GM12864 (cell line): Measurements from ENCODE around the gene CYB5R2.
A peak's percentile ranks its signal among the peaks of the same experiment; 100 is the strongest.

Experiments
- DNase-seq: peaks from one replicate; pipeline ENCODE4 v3.0.0-alpha.2; 2011; ENCODE audit warnings: low read depth
- H3K4me3 ChIP-seq: 2 replicates; pipeline ENCODE4 v1.5.1; 2011; ENCODE audit warnings: mild to moderate bottlenecking, low read depth, low read length, control low read depth
- TF ChIP-seq, protein P1 (sequence below): IDR thresholded peaks from 2 replicates; pipeline ENCODE4 v1.5.1; 2011; ENCODE audit warnings: low read depth, mild to moderate bottlenecking, moderate library complexity, low read length, control low read depth, inconsistent platforms; ENCODE audit errors: missing control alignments

CYB5R2 gene

GRCh38 chr11:7677796-7678201 lies 4.5 kb upstream of the CYB5R2 start:
- DNase-seq = no peak
- TF ChIP-seq, protein P1, sequence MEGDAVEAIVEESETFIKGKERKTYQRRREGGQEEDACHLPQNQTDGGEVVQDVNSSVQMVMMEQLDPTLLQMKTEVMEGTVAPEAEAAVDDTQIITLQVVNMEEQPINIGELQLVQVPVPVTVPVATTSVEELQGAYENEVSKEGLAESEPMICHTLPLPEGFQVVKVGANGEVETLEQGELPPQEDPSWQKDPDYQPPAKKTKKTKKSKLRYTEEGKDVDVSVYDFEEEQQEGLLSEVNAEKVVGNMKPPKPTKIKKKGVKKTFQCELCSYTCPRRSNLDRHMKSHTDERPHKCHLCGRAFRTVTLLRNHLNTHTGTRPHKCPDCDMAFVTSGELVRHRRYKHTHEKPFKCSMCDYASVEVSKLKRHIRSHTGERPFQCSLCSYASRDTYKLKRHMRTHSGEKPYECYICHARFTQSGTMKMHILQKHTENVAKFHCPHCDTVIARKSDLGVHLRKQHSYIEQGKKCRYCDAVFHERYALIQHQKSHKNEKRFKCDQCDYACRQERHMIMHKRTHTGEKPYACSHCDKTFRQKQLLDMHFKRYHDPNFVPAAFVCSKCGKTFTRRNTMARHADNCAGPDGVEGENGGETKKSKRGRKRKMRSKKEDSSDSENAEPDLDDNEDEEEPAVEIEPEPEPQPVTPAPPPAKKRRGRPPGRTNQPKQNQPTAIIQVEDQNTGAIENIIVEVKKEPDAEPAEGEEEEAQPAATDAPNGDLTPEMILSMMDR = no peak
- H3K4me3 ChIP-seq = no peak overlapping the region

- H3K4me3 ChIP-seq = no peak overlapping the region
Observed at GRCh38 chr11:7677071-7677470, 3.8 kb upstream of the CYB5R2 start.

DNA sequence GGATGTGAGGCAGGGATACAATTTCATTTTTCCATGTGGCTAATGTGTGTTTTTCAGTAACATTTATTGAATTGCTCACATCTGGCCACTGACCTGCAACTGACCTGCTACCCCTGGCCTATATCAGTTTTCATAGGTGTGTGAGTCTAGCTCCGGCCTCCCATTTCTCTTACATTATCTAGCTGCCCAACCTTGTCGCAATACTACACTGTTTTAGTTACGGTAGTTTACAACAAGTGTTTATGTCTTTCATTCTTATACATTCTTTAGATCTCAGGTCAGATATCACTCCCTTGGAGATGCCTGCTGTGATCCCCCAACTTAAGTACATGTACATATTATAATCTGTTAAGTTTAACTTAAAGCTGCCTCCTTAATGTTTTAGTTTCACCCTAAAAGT lies 2.3 kb upstream of the CYB5R2 start:
- H3K4me3 ChIP-seq = no peak overlapping the region
- no peak for DNase-seq
- TF ChIP-seq, protein P1 = no peak

More at GRCh38 chr11:7677071-7677470, 3.8 kb upstream of the CYB5R2 start:
- DNase-seq = no peak
- TF ChIP-seq, protein P1 = no peak

DNA sequence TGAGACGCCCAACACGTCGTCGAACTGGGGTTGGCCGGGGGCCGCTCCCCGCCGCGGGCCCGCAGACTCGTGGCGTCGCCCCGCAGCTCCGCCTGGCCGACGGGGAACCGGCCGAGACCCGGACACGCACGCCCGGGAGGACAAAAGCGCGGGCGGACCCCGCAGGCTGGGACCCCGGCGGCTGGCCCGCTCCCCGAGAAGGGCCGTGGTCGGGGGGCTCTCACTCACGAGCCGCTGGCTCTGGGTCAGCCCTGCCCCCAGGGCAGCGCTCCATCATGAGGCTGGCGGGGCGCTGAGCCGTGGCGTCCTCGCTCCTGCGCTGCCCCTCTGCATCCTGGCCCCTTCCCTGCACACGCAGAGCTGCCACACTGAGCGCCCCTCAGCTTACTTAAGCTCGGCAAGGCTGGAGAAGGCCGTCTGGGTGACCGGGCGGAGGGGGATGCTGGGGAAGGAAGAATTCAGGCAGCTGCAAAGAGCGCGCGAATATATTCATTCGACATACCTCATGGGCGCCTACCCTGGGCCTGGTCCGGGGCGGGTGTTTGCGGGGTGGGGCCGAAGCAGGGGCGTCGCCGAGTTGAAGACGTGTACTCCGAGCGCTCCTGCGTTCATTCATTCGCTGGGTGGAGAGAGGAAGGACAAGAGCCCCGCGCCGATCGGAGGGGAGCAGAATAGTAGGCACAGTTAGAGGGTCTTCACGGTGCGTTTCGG lies 579 bp upstream of the CYB5R2 start:
- H3K4me3 ChIP-seq = peak overlapping the region; percentile 61
- DNase-seq = no peak
- TF ChIP-seq, protein P1 = no peak

DNA sequence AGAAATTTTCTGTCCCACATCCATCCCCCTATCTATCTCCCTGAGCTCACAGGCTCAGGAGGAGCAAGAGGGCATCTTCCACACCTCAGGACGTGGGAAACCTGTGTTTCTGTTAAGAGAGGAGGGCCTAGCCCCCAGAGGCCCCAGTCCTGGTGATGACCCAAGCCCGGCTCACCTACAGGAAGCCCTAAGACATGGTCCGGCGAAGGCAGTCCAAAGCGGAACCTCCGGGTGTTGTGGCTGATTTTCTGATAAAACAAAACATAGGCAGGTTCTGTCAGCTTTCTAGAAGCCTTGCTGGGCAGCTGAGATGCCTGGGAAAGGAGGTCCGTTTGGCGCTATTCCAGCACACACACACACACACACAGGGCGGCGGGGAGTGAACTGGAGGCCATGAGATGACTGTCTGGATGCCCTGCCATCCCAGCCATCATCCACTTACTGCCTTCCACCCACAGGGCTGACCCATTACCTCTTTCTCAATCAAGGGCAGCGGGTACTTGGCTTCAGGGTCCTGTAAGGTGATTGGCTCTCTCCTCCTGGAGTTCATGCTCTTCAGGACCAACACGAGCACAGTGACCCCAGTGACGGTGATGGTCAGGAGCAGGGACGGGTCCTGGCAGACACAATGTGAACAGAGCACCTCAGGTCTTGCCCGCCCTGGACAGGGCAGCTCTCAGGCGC lies 882 bp downstream of the CYB5R2 start:
- TF ChIP-seq, protein P1 = no peak
- DNase-seq = no peak
- peak overlapping the region; percentile 61 for H3K4me3 ChIP-seq

- TF ChIP-seq, protein P1 = no peak
- H3K4me3 ChIP-seq = no peak overlapping the region; the same call in 1 of the 2 replicates
- DNase-seq = peak; percentile 54
Observed at GRCh38 chr11:7671347-7672215, 1.7 kb downstream of the CYB5R2 start.
